Karpas-422 (cell line): Measurements from ENCODE around the gene B4GALNT4. TPM values are rescaled to one million over a fixed set of nuclear protein-coding genes. Genes with fewer than 3 reads are reported as not detected.
"Not testable (repeated sequence)": the region's sequence is repeated elsewhere in the genome, so short reads cannot be mapped to it uniquely, and the experiment has no call there.

Experiments used
- DNase-seq: peaks from one replicate; pipeline ENCODE4 v3.0.0-alpha.2; 2015
- H2AFZ ChIP-seq: fragments of 200-600 bp; sonication (generic); 2 replicates; pipeline ENCODE4 v1.6.1; 2014; ENCODE audit warnings: antibody characterized with exemption, low read length, mixed read lengths
- H3K27ac ChIP-seq: fragments of 200-600 bp; sonication (generic); 2 replicates; pipeline ENCODE4 v1.5.1; 2014; ENCODE audit warnings: mild to moderate bottlenecking, low read length, moderate library complexity
- H3K27me3 ChIP-seq: fragments of 200-600 bp; sonication (generic); 2 replicates; pipeline ENCODE4 v1.6.1; 2014; ENCODE audit warnings: low read length, mixed read lengths
- H3K36me3 ChIP-seq: fragments of 200-600 bp; sonication (generic); 2 replicates; pipeline ENCODE4 v1.6.1; 2014; ENCODE audit warnings: low read length, mixed read lengths; ENCODE audit not compliant: insufficient read depth
- H3K4me1 ChIP-seq: fragments of 200-600 bp; sonication (generic); 2 replicates; pipeline ENCODE4 v1.6.1; 2014; ENCODE audit warnings: mild to moderate bottlenecking, low read length, mixed read lengths
- H3K4me2 ChIP-seq: fragments of 200-600 bp; sonication (generic); 2 replicates; pipeline ENCODE4 v1.6.1; 2014; ENCODE audit warnings: low read length, low read depth, mild to moderate bottlenecking; ENCODE audit not compliant: poor library complexity, severe bottlenecking
- H3K4me3 ChIP-seq: fragments of 200-600 bp; sonication (generic); 2 replicates; pipeline ENCODE4 v1.5.1; 2014; ENCODE audit warnings: mild to moderate bottlenecking, antibody characterized with exemption, low read length, mixed read lengths
- H3K79me2 ChIP-seq: fragments of 200-600 bp; sonication (generic); 2 replicates; pipeline ENCODE4 v1.6.1; 2014; ENCODE audit warnings: mild to moderate bottlenecking, low read length, mixed read lengths
- H3K9ac ChIP-seq: fragments of 200-600 bp; sonication (generic); 2 replicates; pipeline ENCODE4 v1.6.0; 2014; ENCODE audit warnings: low read length
- H3K9me2 ChIP-seq: fragments of 200-600 bp; sonication (generic), shearing (Covaris generic); replicated peaks from 2 replicates; pipeline ENCODE4 v1.6.0; 2014; ENCODE audit warnings: mild to moderate bottlenecking, low read length, moderate library complexity; ENCODE audit not compliant: insufficient read depth
- H3K9me3 ChIP-seq: fragments of 300-700, 200-600 bp; sonication (generic); 2 replicates; pipeline ENCODE4 v1.6.1; 2014; ENCODE audit warnings: low read length, mixed read lengths
- H4K20me1 ChIP-seq: fragments of 200-600 bp; sonication (generic); 2 replicates; pipeline ENCODE4 v1.6.1; 2014; ENCODE audit warnings: mild to moderate bottlenecking, antibody characterized with exemption, low read length, low read depth; ENCODE audit not compliant: insufficient read depth
- total RNA-seq: library from RNA; depleted of rRNA; stranded (reverse); fragments of >200 nt; shearing (Covaris generic); gene quantifications from 2 replicates; pipeline ENCODE4 v1.2.3, GENCODE V29; 2014; ENCODE audit warnings: low replicate concordance

Gene B4GALNT4
- total RNA-seq, 1 experiment from 2014 or later, result not detected

- H3K4me2 ChIP-seq, H3K27me3 ChIP-seq, H4K20me1 ChIP-seq, H3K9me3 ChIP-seq, DNase-seq, H3K9ac ChIP-seq, H3K4me3 ChIP-seq, H3K36me3 ChIP-seq, H3K4me1 ChIP-seq, H3K9me2 ChIP-seq, H3K79me2 ChIP-seq, H3K27ac ChIP-seq, H2AFZ ChIP-seq: not testable (repeated sequence)
Measured at GRCh38 chr11:389369-389768, 20.1 kb downstream of the B4GALNT4 start.

- Histone ChIP-seq H3K27ac (no peak overlapping the region), H3K4me1 (peaks cover 6% of the 10 kb centered on the region), H3K9me2 (no peaks in the 10 kb centered on the region), H3K27me3 (no peaks in the 10 kb centered on the region), H3K79me2 (no peaks in the 10 kb centered on the region), H3K4me2 (no peak overlapping the region), H3K36me3 (no peaks in the 10 kb centered on the region), H2AFZ (no peak overlapping the region), H4K20me1 (no peaks in the 10 kb centered on the region), H3K9ac (no peak overlapping the region), H3K4me3 (no peak overlapping the region), H3K9me3 (no peaks in the 10 kb centered on the region)
- no peak for DNase-seq
Measured at GRCh38 chr11:390175-390574, 20.9 kb downstream of the B4GALNT4 start.

GRCh38 chr11:391117-392017, 22.1 kb downstream of the B4GALNT4 start:
- Histone ChIP-seq H3K4me2 (no peak overlapping the region), H4K20me1 (no peaks in the 10 kb centered on the region), H3K9ac (no peak overlapping the region), H3K4me3 (no peak overlapping the region), H3K4me1 (peaks cover 6% of the 10 kb centered on the region), H3K9me3 (no peaks in the 10 kb centered on the region), H2AFZ (no peak overlapping the region), H3K9me2 (no peaks in the 10 kb centered on the region), H3K36me3 (no peaks in the 10 kb centered on the region), H3K79me2 (no peaks in the 10 kb centered on the region), H3K27me3 (no peaks in the 10 kb centered on the region), H3K27ac (no peak overlapping the region)
- no peak for DNase-seq

- H3K27me3 ChIP-seq, result no peaks in the 10 kb centered on the region
- no peak overlapping the region for H3K4me2 ChIP-seq
- no peaks in the 10 kb centered on the region for H3K9me2 ChIP-seq
- H3K9me3 ChIP-seq, result no peaks in the 10 kb centered on the region
- H2AFZ ChIP-seq, result no peak overlapping the region
- no peak overlapping the region for H3K27ac ChIP-seq
- no peaks in the 10 kb centered on the region for H4K20me1 ChIP-seq
- DNase-seq, result no peak
- H3K4me1 ChIP-seq, result peaks cover 8% of the 10 kb centered on the region
- H3K36me3 ChIP-seq, result no peaks in the 10 kb centered on the region
- H3K9ac ChIP-seq, result no peak overlapping the region
- no peaks in the 10 kb centered on the region for H3K79me2 ChIP-seq
- H3K4me3 ChIP-seq, result no peak overlapping the region
Measured at GRCh38 chr11:392102-392777, 22.9 kb downstream of the B4GALNT4 start.

GRCh38 chr11:393219-394033, 24.1 kb downstream of the B4GALNT4 start:
- H3K36me3 ChIP-seq, result no peaks in the 10 kb centered on the region
- no peak overlapping the region for H3K4me3 ChIP-seq
- H3K79me2 ChIP-seq, result no peaks in the 10 kb centered on the region
- DNase-seq, result no peak
- H3K4me1 ChIP-seq, result peaks cover 4% of the 10 kb centered on the region; the same call in 1 of the 2 replicates
- H3K9me3 ChIP-seq, result no peaks in the 10 kb centered on the region
- H3K9ac ChIP-seq, result no peak overlapping the region
- H3K4me2 ChIP-seq, result no peak overlapping the region
- no peaks in the 10 kb centered on the region for H4K20me1 ChIP-seq
- H3K27ac ChIP-seq, result no peak overlapping the region
- H3K27me3 ChIP-seq, result no peaks in the 10 kb centered on the region
- H2AFZ ChIP-seq, result no peak overlapping the region
- H3K9me2 ChIP-seq, result no peaks in the 10 kb centered on the region

- no peaks in the 10 kb centered on the region for H3K9me3 ChIP-seq
- H3K27me3 ChIP-seq, result no peaks in the 10 kb centered on the region
- H4K20me1 ChIP-seq, result no peaks in the 10 kb centered on the region
- no peaks in the 10 kb centered on the region for H3K36me3 ChIP-seq
- no peaks in the 10 kb centered on the region for H3K79me2 ChIP-seq
- peaks cover 4% of the 10 kb centered on the region; the same call in 1 of the 2 replicates for H3K4me1 ChIP-seq
- DNase-seq, result no peak
- no peak within 1 kb of the TSS for H3K4me2 ChIP-seq
- no peaks in the 10 kb centered on the region for H3K9me2 ChIP-seq
- H3K4me3 ChIP-seq, result no peak within 1 kb of the TSS
- no peak within 1 kb of the TSS for H2AFZ ChIP-seq
- no peak within 1 kb of the TSS for H3K27ac ChIP-seq
- no peak within 1 kb of the TSS for H3K9ac ChIP-seq
Measured at GRCh38 chr11:394034-394857, 24.9 kb downstream of the B4GALNT4 start, which contains the start of gene PKP3. Gene PKP3 (plus strand): TSS chr11:394209. CDS start chr11:394293, 84 bp downstream.

GRCh38 chr11:394858-395655, 25.8 kb downstream of the B4GALNT4 start:
- no peak for DNase-seq
- H3K4me1 ChIP-seq, result peaks cover 4% of the 10 kb centered on the region; the same call in 1 of the 2 replicates
- peaks cover 1% of the 10 kb centered on the region; the same call in 1 of the 2 replicates for H3K9me3 ChIP-seq
- H3K79me2 ChIP-seq, result no peaks in the 10 kb centered on the region
- no peak overlapping the region for H2AFZ ChIP-seq
- no peak overlapping the region for H3K27ac ChIP-seq
- H3K4me2 ChIP-seq, result no peak overlapping the region
- no peak overlapping the region for H3K4me3 ChIP-seq
- H3K9ac ChIP-seq, result no peak overlapping the region
- H4K20me1 ChIP-seq, result no peaks in the 10 kb centered on the region
- no peaks in the 10 kb centered on the region for H3K27me3 ChIP-seq
- H3K9me2 ChIP-seq, result no peaks in the 10 kb centered on the region
- no peaks in the 10 kb centered on the region for H3K36me3 ChIP-seq
